ENCODE data around the gene TEX2. TPM values are rescaled to one million over a fixed set of nuclear protein-coding genes. Genes with fewer than 3 reads are reported as not detected.

TEX2 gene
- total RNA-seq, 6 experiments from 2014 or later = 29.1 to 46.6 (median 33.7) TPM

DNA sequence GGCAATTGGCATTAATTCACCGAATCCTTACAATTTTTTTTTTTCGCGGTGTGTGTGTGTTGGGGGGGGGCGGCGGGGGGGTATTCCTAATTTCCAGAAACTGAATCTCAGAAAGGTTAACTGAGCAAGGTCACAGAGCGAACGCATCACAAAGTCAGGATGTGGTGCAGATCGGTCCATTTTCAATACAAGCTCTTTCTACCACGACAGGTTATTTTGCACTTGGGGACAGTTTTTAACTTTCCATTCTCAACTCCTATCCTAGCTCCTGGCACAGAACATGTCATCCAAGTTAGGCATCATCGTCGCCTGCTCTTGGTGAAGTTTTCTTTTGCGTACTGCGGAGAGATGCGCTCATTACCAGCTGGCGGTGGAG is 117.7 kb downstream of the TEX2 start:
- Histone ChIP-seq H3K4me1 (peaks cover 0 to 40% (median 15%) of the 10 kb centered on the region in 4 donors), H3K36me3 (no peaks in the 10 kb centered on the region), H3K27me3 (no peaks in the 10 kb centered on the region), H3K27ac (peak overlapping the region; percentile 96 to 97 (median 97)), H3K4me3 (peak overlapping the region; percentile 82 to 89 (median 88)), H3K9me3 (no peaks in the 10 kb centered on the region)
- 1% methylated on average over 15 of the region's 15 CpGs for WGBS (ENCODE audit: insufficient coverage, low coverage, low lambda C conversion rate, missing lambda C conversion rate)
- DNase-seq (no peak), ATAC-seq (peak in 3 of 4 donors; percentile 0 to 1 (median 1))
- intact Hi-C loops (cut with DNase I) = no loop called here
- TF ChIP-seq POLR2A (IDR thresholded peaks at IDR 0.05) = no peak
- TF ChIP-seq, protein P1, sequence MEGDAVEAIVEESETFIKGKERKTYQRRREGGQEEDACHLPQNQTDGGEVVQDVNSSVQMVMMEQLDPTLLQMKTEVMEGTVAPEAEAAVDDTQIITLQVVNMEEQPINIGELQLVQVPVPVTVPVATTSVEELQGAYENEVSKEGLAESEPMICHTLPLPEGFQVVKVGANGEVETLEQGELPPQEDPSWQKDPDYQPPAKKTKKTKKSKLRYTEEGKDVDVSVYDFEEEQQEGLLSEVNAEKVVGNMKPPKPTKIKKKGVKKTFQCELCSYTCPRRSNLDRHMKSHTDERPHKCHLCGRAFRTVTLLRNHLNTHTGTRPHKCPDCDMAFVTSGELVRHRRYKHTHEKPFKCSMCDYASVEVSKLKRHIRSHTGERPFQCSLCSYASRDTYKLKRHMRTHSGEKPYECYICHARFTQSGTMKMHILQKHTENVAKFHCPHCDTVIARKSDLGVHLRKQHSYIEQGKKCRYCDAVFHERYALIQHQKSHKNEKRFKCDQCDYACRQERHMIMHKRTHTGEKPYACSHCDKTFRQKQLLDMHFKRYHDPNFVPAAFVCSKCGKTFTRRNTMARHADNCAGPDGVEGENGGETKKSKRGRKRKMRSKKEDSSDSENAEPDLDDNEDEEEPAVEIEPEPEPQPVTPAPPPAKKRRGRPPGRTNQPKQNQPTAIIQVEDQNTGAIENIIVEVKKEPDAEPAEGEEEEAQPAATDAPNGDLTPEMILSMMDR (IDR thresholded peaks at IDR 0.05) = no peak

DNA sequence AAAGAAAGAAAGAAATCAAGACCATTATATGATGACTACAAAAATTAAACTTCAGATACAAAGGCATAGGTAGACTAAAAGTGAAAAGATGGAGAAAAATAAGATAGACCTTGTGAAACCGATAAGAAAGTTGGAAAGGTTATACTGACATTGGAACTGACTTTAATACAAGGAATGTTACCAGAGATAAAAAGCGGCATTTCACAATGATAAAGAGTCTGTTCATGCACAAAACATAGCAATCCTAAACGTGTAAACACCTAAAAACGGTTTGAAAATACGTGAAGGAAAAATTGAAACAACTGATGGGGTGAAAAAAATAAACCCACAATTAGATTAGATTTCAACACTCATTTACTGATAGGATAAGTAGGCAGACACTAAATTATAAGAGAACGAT is 123.5 kb downstream of the TEX2 start:
- Histone ChIP-seq H3K27me3 (no peaks in the 10 kb centered on the region), H3K9me3 (no peaks in the 10 kb centered on the region), H3K27ac (no peak overlapping the region), H3K36me3 (no peaks in the 10 kb centered on the region), H3K4me1 (peaks cover 0 to 12% (median 0%) of the 10 kb centered on the region in 4 donors), H3K4me3 (no peak overlapping the region)
- intact Hi-C loops (cut with DNase I) = loop anchor here (10.0 kb wide), 2 partner anchors 105 to 225 kb away; partner anchors contain the start of genes CSHL1 (in 1 of the 2) and GH1 (in 1 of the 2)
- 73% methylated on average over 6 of the region's 6 CpGs for WGBS (ENCODE audit: insufficient coverage, low coverage, low lambda C conversion rate, missing lambda C conversion rate)
- DNase-seq (no peak), ATAC-seq (no peak)
- no peak for TF ChIP-seq POLR2A (IDR thresholded peaks at IDR 0.05)
- TF ChIP-seq, protein P1 (IDR thresholded peaks at IDR 0.05) = no peak

DNA sequence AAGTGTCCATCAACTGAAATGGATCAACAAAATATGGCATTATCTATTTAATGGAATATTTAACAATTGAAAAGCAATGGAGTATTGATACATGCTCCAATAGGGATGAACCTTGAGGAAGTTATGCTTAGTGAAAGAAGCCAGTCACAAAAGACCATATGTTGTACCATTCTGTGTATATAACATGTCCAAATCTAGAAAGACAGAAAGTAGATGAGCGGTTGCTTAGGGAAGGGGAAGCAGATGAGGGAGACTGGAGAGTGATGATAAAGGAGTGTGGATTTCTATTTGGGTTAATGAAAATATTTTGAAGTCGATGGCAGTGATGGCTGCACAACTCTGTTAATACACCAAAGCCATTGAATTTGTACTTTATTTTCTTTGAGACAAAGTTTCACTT is 124.6 kb downstream of the TEX2 start:
- no peak for ATAC-seq
- intact Hi-C loops (cut with DNase I) = loop anchor here (10.0 kb wide), 2 partner anchors 104 to 224 kb away; partner anchors contain the start of genes CSHL1 (in 1 of the 2) and GH1 (in 1 of the 2)
- no peak for DNase-seq
- Histone ChIP-seq H3K4me3 (no peak overlapping the region), H3K36me3 (no peaks in the 10 kb centered on the region), H3K9me3 (no peaks in the 10 kb centered on the region), H3K27ac (no peak overlapping the region), H3K27me3 (no peaks in the 10 kb centered on the region), H3K4me1 (peaks cover 0 to 15% (median 0%) of the 10 kb centered on the region in 4 donors)
- 81% methylated on average over 2 of the region's 2 CpGs for WGBS (ENCODE audit: insufficient coverage, low coverage, low lambda C conversion rate, missing lambda C conversion rate)
- no peak for TF ChIP-seq POLR2A (IDR thresholded peaks at IDR 0.05)
- TF ChIP-seq, protein P1 (IDR thresholded peaks at IDR 0.05) = no peak

DNA sequence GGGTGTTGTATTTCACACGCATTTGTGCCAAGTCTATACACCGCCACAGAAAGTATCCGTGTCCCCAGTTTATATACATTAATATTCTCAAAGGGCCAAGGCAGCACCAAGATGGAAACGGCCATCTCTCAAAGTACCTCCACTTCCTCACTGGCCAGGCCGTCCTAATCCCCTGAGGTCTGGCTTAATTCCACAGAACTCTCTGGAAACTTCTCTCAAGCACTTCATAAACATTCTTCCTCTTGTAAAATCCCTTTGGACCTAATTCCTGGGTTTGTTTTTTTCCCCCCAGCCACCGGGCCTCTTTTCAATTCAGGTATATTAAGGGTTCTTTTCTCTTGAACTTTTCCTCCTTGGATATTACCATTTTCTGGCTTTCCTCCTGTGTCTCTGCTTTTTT is 128.1 kb downstream of the TEX2 start:
- DNase-seq (no peak), ATAC-seq (no peak)
- no peaks in the 10 kb centered on the region for H3K9me3 ChIP-seq
- no peak for TF ChIP-seq POLR2A (IDR thresholded peaks at IDR 0.05)
- TF ChIP-seq, protein P1 (IDR thresholded peaks at IDR 0.05) = no peak
- no peaks in the 10 kb centered on the region for H3K27me3 ChIP-seq
- H3K4me1 ChIP-seq = peaks cover 0 to 22% (median 0%) of the 10 kb centered on the region in 4 donors
- no peaks in the 10 kb centered on the region for H3K36me3 ChIP-seq
- H3K4me3 ChIP-seq = no peak overlapping the region
- peak overlapping the region; percentile 31 to 64 (median 59) for H3K27ac ChIP-seq
- intact Hi-C loops (cut with DNase I) = loop anchor here (5.0 to 10.0 kb wide), 3 partner anchors 100 to 220 kb away; partner anchors contain the start of genes CSHL1 (in 1 of the 2) and GH1 (in 1 of the 2)
- 67% methylated on average over 6 of the region's 6 CpGs for whole genome bisulfite sequencing (ENCODE audit: insufficient coverage, low coverage, low lambda C conversion rate, missing lambda C conversion rate)
